HG03060 (cell line): ENCODE data around the gene FUT7.

Source experiments
- ATAC-seq: cut with Tn5 transposase; IDR thresholded peaks from one replicate; pipeline ENCODE4 v1.9.1; 2021; ENCODE audit warnings: low read depth, moderate number of reproducible peaks; ENCODE audit not compliant: unreplicated experiment

The FUT7 gene

GRCh38 chr9:137050570-137050969 is 18.7 kb upstream of the FUT7 start:
- no peak for ATAC-seq

DNA sequence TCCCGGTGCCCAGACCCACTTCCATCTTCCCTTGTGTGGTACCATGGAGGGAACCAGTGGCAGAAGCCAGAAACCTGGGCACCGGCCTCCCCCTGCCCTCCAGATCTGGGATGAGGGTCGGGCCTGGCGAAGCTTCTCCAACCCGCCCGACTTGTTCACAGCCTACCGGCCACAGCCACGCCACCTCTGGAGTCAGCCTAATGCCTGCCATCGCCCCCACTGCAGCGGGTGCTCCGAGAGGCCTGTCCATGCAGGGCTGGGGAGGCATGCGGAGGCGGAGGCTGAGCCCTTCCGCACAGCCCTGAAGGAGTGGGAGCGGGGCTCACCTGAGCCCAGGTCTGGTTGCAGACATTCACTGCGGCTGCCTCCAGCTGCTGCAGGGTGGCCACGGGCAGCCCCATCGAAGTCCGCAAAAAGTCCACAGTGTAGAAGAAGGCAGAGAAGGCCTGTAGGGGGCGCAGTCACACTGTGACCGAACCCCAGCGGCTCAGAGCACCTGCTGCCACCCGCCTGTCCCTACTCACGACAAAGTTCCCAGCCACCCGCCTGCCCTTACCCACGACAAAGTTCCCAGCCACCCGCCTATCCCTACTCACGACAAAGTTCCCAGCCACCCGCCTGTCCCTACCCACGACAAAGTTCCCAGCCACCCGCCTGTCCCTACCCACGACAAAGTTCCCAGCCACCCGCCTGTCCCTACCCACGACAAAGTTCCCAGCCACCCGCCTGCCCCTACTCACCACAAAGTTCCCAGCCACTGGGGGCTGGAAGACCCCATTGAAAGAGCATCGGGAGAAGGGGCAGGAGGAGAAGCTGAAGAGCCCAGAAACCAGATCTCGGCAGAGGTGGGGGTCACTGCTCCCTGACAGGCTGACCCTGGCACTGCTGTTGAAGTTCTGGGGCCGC is 17.9 kb upstream of the FUT7 start:
- ATAC-seq = no peak

DNA sequence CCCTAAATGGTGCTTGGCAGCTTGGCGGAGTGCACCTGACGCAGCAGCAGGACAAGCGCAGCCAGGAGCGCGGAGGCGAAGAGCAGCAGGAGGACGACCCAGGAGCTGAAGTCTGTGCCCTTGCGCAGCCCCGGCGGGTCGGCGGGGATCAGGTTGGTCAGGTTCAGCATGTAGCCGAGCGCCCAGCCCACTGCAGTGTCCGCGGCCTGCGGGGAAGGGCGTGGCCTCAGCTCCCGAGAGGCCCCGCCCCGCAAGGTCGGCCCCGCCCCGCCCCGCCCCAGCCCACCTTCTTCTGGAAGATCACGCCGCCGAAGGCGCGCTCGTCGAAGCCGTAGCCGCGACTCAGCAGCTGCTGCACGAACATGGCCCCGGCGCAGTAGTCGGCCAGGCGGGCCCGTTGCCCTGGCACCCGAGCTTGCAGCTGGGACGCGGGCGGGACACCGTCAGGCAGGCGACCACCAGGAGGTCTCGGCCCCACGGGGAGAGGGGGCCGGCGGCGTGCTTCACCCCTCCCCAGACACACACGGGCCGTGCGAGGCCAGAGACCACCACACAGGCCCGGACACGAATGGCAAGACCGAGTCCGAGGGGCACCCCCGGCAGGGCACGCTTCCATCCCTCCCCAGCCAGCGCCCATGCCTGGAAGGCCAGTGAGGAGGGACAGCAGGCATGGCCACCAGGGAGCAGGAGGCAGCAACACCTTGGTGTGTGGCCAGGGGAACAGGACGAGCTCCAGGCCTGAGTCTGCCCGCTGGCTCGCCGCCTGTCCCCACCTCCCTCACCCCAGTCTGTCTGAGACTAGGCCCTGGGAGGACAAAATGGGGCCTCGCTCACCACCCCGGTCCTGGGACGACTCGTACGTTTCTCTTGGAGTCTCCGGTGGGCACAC is 17.0 kb upstream of the FUT7 start:
- ATAC-seq = no peak

- ATAC-seq = no peak
Observed at GRCh38 chr9:137046088-137046787, 14.3 kb upstream of the FUT7 start, which contains the start of gene NPDC1. Gene NPDC1, minus strand, starts transcription at chr9:137046177. Its CDS starts 188 bp downstream, at chr9:137045989.

DNA sequence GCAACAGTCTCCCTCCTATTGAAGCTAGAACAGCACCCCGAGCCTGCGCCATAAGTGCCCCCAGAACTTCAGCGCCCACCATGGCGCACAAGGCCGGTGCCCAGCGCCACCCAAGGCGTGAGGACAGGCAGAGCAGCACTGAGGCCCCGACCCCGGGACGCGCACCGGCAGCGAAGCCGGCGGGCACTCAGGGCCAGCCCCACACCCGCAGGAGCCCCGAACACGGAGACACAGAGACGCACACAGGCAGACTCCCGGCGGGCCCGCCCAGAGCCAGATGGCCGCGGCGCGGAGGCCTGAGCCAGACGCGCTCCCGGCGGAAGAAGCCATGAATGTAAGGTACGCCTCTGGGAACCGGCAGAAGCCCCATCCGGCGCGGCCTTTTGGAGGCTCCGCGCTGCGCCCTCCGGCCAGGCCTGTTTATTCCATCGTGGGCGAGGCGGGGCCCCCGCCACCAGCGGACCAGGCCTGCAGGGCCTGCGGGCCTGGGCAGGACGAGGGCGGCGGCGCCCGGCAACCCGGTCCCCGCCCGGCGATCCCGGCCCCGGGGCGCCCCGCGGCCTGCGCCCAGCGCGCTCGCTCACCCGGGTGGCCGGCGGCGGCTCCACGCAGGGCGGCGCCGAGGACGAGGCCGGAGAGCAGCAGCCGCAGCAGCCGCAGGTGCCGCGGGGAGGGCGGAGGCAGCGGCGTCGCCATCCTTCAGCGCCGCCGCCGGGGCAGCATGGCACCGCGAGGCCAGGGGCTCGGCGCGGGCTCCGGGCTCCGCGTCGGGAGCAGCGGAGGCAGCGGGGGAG is 13.6 kb upstream of the FUT7 start:
- no peak for ATAC-seq

GRCh38 chr9:137044502-137045177 is 12.8 kb upstream of the FUT7 start:
- ATAC-seq = no peak

- no peak for ATAC-seq
Observed at GRCh38 chr9:137044037-137044436, 12.1 kb upstream of the FUT7 start.

GRCh38 chr9:137042751-137043727 is 11.2 kb upstream of the FUT7 start:
- no peak for ATAC-seq

- ATAC-seq = no peak
Observed at GRCh38 chr9:137041124-137041523, 9.2 kb upstream of the FUT7 start.

DNA sequence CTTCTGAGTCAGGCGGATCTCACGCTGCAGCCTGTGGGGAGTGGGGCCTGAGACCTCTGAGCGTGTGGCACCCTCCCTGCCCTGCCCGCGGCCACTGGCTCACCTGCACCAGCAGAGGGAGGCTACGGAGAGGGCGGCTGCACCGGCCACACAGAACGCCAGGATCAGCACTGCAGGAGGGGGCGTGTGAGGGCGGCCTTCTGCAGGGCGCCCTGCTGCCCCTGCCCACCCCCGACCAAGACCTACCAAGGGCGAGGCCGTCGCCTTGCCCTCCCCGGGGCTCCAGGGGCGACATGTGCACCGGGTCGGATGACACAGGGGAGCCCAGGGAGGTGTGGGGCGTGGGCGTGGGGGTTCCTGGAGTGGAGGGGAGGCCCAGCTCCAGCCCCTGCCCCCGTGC is 8.7 kb upstream of the FUT7 start:
- ATAC-seq = no peak

GRCh38 chr9:137039611-137040366 is 7.9 kb upstream of the FUT7 start:
- no peak for ATAC-seq

DNA sequence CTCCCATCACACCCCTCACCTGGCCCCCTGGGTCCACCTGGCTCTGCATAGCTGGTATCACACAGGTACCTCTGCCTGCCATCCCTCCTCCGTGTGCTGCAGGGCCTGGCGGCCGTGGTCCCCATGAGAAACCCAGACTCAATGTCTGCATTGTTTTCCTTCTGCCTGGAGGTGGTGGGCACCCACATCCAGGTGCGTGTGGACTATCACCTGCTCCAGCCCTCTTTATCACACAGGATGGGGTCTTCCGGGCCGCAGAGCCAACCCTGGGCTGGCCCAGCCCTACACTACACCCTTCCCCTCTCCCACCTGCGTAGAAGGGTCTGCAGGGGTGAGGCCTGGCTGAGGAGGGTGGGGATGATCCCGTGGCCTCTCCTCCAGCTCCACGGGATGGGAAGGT is 7.0 kb upstream of the FUT7 start:
- ATAC-seq = no peak

DNA sequence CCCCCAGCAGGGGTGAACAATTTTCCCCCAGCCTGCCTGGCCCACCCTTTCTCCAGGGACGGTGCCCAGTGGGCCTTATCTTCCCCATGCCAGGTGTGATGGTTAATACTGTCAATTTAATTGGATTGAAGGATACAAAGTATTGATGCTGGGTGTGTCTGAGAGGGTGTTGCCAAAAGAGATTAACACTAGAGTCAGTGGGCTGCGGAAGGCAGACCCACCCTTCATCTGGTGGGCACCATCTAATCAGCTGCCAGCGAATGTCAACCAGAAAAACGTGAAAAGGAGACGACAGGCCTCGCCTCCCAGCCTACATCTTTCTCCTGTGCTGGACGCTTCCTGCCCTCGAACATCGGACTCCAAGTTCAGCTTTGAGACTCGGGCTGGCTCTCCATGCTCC is 5.6 kb upstream of the FUT7 start:
- no peak for ATAC-seq

DNA sequence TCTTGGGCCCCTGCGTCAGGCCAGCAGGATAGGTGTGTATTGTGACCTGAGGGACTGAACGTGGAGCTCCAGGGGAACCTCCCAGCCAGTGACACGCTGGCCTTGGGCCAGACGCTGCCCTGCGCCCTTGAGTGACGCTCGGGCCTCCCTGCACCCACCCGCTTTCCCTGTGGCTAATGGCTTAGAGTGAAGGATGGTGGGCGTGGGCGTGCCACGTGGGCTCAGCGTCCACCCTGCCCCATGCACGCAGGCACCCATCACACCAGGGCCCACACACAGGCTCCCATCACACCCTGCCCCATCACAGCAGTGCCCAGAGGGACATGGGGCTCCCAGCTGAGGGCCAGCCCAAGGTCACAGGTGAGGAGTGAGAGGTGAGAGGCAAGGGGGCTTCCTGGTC is 5.1 kb upstream of the FUT7 start:
- no peak for ATAC-seq

DNA sequence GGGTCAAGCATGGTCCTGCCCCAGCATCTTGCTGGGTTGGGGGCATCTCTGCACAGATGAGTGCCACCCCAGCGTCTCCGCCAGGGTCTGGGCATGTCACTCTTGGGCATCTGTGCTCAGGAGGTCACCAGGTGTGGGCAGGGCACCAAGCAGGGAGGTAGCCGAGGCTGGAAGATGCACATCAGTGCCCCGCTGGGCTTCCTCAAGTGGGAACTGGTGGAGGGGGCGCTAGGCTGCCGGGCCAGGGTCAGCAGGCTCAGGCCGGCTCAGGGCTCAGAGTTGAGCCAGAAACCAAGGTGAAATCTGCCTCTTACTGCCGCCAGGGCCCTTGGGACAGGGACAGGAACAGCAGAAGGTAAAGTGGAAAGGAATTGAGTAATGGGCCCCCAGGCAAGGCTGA is 4.0 kb upstream of the FUT7 start:
- no peak for ATAC-seq

DNA sequence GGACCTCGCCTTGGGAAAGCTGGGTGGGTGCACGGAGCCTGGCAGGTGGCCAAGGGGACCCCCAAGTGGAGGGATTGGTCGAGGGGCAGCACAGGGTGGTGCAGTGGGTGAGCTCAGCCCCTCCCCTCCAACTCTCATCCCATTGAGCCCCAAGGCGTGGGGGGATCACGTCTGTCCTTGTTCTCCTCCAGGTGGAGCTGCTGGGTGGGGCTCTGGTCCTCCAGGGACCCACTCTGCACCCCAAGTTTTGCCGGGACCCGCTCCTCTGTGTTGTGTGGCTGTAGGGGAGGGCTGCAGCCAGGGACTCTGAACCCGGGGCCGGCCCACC is 3.6 kb upstream of the FUT7 start:
- ATAC-seq = no peak

- no peak for ATAC-seq
Observed at GRCh38 chr9:137034709-137035506, 3.0 kb upstream of the FUT7 start.
